Mononuclear cell (primary cell): ENCODE data around the gene GLIS1. TPM values are rescaled to one million over a fixed set of nuclear protein-coding genes. Genes with fewer than 3 reads are reported as not detected.

ENCODE experiments used
- H3K27me3 ChIP-seq: 2 replicates; pipeline ENCODE4 v1.6.0; 2011; ENCODE audit warnings: low read length, control low read depth; ENCODE audit not compliant: insufficient read depth
- H3K4me1 ChIP-seq: 2 replicates; pipeline ENCODE4 v1.5.1; 2011; ENCODE audit warnings: mild to moderate bottlenecking, low read length, control low read depth; ENCODE audit not compliant: insufficient read depth
- H3K4me3 ChIP-seq: 2 replicates; pipeline ENCODE4 v1.5.1; 2011; ENCODE audit warnings: mild to moderate bottlenecking, low read length, moderate library complexity
- H3K9me3 ChIP-seq: 2 replicates; pipeline ENCODE4 v1.5.1; 2011; ENCODE audit warnings: low read depth, mild to moderate bottlenecking, control low read depth, low read length
- total RNA-seq: library from RNA; depleted of rRNA; stranded (reverse); fragments of >200 nt; gene quantifications from one replicate; pipeline ENCODE4 v1.2.3, GENCODE V29; 2012

The GLIS1 gene
- total RNA-seq, 1 donor: not detected

- Histone ChIP-seq H3K9me3 (no peaks in the 10 kb centered on the region), H3K4me1 (peaks cover 6% of the 10 kb centered on the region), H3K27me3 (no peaks in the 10 kb centered on the region), H3K4me3 (no peak overlapping the region)
Observed at GRCh38 chr1:53577761-53578100, 161.2 kb downstream of the GLIS1 start.

GRCh38 chr1:53576866-53577760 lies 161.9 kb downstream of the GLIS1 start:
- Histone ChIP-seq H3K4me1 (peaks cover 6% of the 10 kb centered on the region), H3K9me3 (no peaks in the 10 kb centered on the region), H3K4me3 (no peak overlapping the region), H3K27me3 (no peaks in the 10 kb centered on the region)

GRCh38 chr1:53576381-53576801 lies 162.6 kb downstream of the GLIS1 start:
- H3K27me3 ChIP-seq: no peaks in the 10 kb centered on the region
- H3K9me3 ChIP-seq: no peaks in the 10 kb centered on the region
- no peak overlapping the region for H3K4me3 ChIP-seq
- H3K4me1 ChIP-seq: no peaks in the 10 kb centered on the region

- no peaks in the 10 kb centered on the region for H3K27me3 ChIP-seq
- H3K9me3 ChIP-seq: no peaks in the 10 kb centered on the region
- no peak overlapping the region for H3K4me3 ChIP-seq
- no peaks in the 10 kb centered on the region for H3K4me1 ChIP-seq
Observed at GRCh38 chr1:53575955-53576320, 163.0 kb downstream of the GLIS1 start.

GRCh38 chr1:53575141-53575954 lies 163.6 kb downstream of the GLIS1 start:
- H3K27me3 ChIP-seq: no peaks in the 10 kb centered on the region
- no peak overlapping the region for H3K4me3 ChIP-seq
- no peaks in the 10 kb centered on the region for H3K9me3 ChIP-seq
- no peaks in the 10 kb centered on the region for H3K4me1 ChIP-seq

- H3K9me3 ChIP-seq: no peaks in the 10 kb centered on the region
- H3K27me3 ChIP-seq: no peaks in the 10 kb centered on the region
- no peaks in the 10 kb centered on the region for H3K4me1 ChIP-seq
- H3K4me3 ChIP-seq: no peak overlapping the region
Observed at GRCh38 chr1:53574621-53575020, 164.3 kb downstream of the GLIS1 start.

- Histone ChIP-seq H3K9me3 (no peaks in the 10 kb centered on the region), H3K4me1 (no peaks in the 10 kb centered on the region), H3K27me3 (no peaks in the 10 kb centered on the region), H3K4me3 (no peak overlapping the region)
Observed at GRCh38 chr1:53573931-53574330, 165.0 kb downstream of the GLIS1 start.

GRCh38 chr1:53573522-53573921 lies 165.4 kb downstream of the GLIS1 start:
- Histone ChIP-seq H3K27me3 (no peaks in the 10 kb centered on the region), H3K4me1 (no peaks in the 10 kb centered on the region), H3K9me3 (no peaks in the 10 kb centered on the region), H3K4me3 (no peak overlapping the region)

GRCh38 chr1:53572815-53573173 lies 166.2 kb downstream of the GLIS1 start:
- no peaks in the 10 kb centered on the region for H3K4me1 ChIP-seq
- H3K9me3 ChIP-seq: no peaks in the 10 kb centered on the region
- H3K27me3 ChIP-seq: no peaks in the 10 kb centered on the region
- no peak overlapping the region for H3K4me3 ChIP-seq

- Histone ChIP-seq H3K9me3 (no peaks in the 10 kb centered on the region), H3K4me3 (no peak overlapping the region)
Observed at GRCh38 chr1:53572065-53572814, 166.7 kb downstream of the GLIS1 start.

GRCh38 chr1:53568540-53568939 lies 170.4 kb downstream of the GLIS1 start:
- no peak overlapping the region for H3K4me3 ChIP-seq
- no peaks in the 10 kb centered on the region for H3K4me1 ChIP-seq
- no peaks in the 10 kb centered on the region for H3K9me3 ChIP-seq
- H3K27me3 ChIP-seq: peaks cover 7% of the 10 kb centered on the region

More at GRCh38 chr1:53572065-53572814, 166.7 kb downstream of the GLIS1 start:
- H3K4me1 ChIP-seq: no peaks in the 10 kb centered on the region
- H3K27me3 ChIP-seq: no peaks in the 10 kb centered on the region

- H3K4me1 ChIP-seq: no peaks in the 10 kb centered on the region
- no peaks in the 10 kb centered on the region for H3K9me3 ChIP-seq
- H3K4me3 ChIP-seq: no peak overlapping the region
- peaks cover 11% of the 10 kb centered on the region for H3K27me3 ChIP-seq
Observed at GRCh38 chr1:53567851-53568250, 171.1 kb downstream of the GLIS1 start.

- Histone ChIP-seq H3K4me3 (no peak overlapping the region), H3K4me1 (peaks cover 3% of the 10 kb centered on the region), H3K27me3 (peaks cover 11% of the 10 kb centered on the region), H3K9me3 (no peaks in the 10 kb centered on the region)
Observed at GRCh38 chr1:53567450-53567849, 171.5 kb downstream of the GLIS1 start.

- H3K9me3 ChIP-seq: no peaks in the 10 kb centered on the region
- H3K27me3 ChIP-seq: peaks cover 11% of the 10 kb centered on the region
- H3K4me3 ChIP-seq: no peak overlapping the region
- H3K4me1 ChIP-seq: peaks cover 4% of the 10 kb centered on the region
Observed at GRCh38 chr1:53563611-53564010, 175.4 kb downstream of the GLIS1 start.

GRCh38 chr1:53562981-53563379 lies 176.0 kb downstream of the GLIS1 start:
- Histone ChIP-seq H3K27me3 (peaks cover 11% of the 10 kb centered on the region), H3K4me3 (no peak overlapping the region), H3K9me3 (no peaks in the 10 kb centered on the region), H3K4me1 (peaks cover 4% of the 10 kb centered on the region)
